Mononuclear cell (primary cell): ENCODE results near the gene LPO. TPM values are rescaled to one million over a fixed set of nuclear protein-coding genes. Genes with fewer than 3 reads are reported as not detected.

Experiments used
- H3K27me3 ChIP-seq: 2 replicates; pipeline ENCODE4 v1.6.0; 2011; ENCODE audit warnings: low read length, control low read depth; ENCODE audit not compliant: insufficient read depth
- H3K4me1 ChIP-seq: 2 replicates; pipeline ENCODE4 v1.5.1; 2011; ENCODE audit warnings: mild to moderate bottlenecking, low read length, control low read depth; ENCODE audit not compliant: insufficient read depth
- H3K4me3 ChIP-seq: 2 replicates; pipeline ENCODE4 v1.5.1; 2011; ENCODE audit warnings: mild to moderate bottlenecking, low read length, moderate library complexity
- H3K9me3 ChIP-seq: 2 replicates; pipeline ENCODE4 v1.5.1; 2011; ENCODE audit warnings: low read depth, mild to moderate bottlenecking, control low read depth, low read length
- total RNA-seq: library from RNA; depleted of rRNA; stranded (reverse); fragments of >200 nt; gene quantifications from one replicate; pipeline ENCODE4 v1.2.3, GENCODE V29; 2012

Gene LPO
- total RNA-seq, 1 donor = not detected

GRCh38 chr17:58265271-58265670, 26.9 kb downstream of the LPO start:
- H3K9me3 ChIP-seq = no peaks in the 10 kb centered on the region
- peaks cover 35% of the 10 kb centered on the region for H3K27me3 ChIP-seq
- peaks cover 4% of the 10 kb centered on the region for H3K4me1 ChIP-seq
- H3K4me3 ChIP-seq = no peak overlapping the region

GRCh38 chr17:58265902-58266875, 27.8 kb downstream of the LPO start:
- Histone ChIP-seq H3K27me3 (peaks cover 26% of the 10 kb centered on the region), H3K4me1 (peaks cover 9% of the 10 kb centered on the region), H3K4me3 (no peak overlapping the region), H3K9me3 (no peaks in the 10 kb centered on the region)

DNA sequence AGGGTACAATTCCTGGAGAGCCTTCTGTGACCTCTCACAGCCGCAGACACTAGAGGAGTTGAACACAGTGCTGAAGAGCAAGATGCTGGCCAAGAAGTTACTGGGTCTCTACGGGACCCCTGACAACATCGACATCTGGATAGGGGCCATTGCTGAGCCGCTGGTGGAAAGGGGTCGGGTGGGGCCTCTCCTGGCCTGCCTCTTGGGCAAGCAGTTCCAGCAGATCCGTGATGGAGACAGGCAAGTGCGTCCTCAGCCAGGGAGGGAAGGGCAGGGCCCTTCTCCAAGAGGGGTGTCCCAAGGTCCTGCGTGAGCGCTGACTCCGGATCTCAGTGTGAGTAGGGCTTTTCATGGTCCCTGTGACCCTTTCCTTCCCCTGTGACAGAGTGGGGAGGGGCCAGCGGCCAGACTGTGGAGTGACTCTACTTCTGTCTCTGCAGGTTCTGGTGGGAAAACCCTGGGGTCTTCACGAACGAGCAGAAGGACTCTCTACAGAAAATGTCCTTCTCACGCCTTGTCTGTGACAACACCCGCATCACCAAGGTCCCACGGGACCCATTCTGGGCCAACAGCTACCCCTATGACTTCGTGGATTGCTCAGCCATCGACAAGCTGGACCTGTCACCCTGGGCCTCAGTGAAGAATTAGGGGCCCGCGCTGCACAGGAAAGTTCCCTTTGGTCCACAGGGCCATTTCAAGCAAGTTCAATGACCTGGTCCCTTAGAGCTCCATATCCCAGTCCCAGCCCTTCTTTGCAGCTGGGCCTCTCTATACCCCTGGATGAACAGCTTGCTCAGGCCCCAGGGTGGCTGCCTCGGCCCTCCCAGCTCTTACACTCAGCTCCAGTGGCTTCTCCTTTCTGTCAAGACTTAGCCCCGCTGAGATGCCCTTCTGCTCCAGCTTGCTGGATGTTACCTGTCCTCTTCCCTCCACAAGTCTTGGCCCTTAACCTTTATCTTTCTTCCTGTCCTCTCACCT, 29.3 kb downstream of the LPO start:
- Histone ChIP-seq H3K4me3 (no peak overlapping the region), H3K27me3 (peaks cover 12% of the 10 kb centered on the region)

DNA sequence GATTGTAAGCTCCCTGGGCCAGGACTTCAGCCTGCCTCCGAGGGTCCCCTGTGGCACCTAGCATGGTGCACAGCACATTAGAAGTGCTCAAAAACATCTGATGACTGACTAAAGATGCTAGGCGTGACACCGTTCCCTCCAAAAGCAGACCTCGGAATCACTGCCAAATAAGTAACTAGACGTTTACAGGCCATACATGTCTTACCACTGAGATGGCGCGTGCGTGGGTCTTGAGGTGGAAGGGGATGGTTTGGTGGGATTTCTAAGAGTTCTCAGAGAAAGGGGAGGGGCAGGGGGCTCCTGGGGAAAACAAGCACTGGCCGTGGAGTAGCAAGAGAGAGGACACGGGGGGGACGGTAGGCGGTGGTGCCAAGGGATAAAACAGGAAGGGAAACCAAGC, 29.9 kb downstream of the LPO start:
- Histone ChIP-seq H3K4me3 (no peak overlapping the region), H3K27me3 (peaks cover 5% of the 10 kb centered on the region), H3K4me1 (peaks cover 15% of the 10 kb centered on the region), H3K9me3 (no peaks in the 10 kb centered on the region)

More for the DNA sequence above, 29.3 kb downstream of the LPO start:
- Histone ChIP-seq H3K4me1 (peaks cover 9% of the 10 kb centered on the region), H3K9me3 (no peaks in the 10 kb centered on the region)

DNA sequence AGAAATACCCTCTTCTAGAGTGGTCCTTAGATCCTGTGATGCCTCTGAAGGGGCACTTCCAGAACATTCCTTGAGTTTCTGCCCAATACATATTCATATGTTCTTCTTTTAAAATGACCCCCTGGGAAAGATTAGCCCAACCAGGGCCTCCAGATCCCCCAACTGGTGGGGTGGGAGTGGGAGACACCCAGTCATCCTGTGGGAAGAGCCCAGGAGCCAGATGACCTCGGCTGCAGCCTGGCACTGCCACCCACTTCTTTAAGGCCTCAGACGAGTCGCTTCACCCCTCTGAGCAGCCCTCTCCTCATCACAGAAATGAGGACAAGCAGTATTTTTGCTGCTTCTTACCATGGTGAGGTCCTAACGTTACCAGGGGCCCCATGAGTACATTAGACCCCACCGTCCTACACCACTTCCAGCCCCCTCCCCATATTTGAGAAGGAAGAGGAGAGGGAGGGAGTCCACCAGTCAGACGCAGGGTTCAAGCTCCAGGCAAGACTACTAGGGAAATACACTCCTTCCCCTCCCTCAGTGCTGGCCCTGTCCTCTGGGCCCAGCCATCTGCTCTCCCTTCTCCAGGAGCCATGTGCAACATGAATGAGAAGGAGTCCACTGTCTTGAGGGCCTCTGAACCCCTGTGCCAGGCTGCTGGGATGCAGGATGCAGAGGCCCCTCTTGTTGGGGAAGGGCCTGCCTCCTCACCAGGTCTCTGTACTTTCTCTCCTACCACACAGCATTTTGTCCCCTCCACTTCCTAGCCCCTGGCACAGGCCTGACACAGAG, 30.6 kb downstream of the LPO start:
- Histone ChIP-seq H3K4me3 (no peak overlapping the region), H3K9me3 (no peaks in the 10 kb centered on the region), H3K27me3 (no peaks in the 10 kb centered on the region), H3K4me1 (peaks cover 18% of the 10 kb centered on the region)

DNA sequence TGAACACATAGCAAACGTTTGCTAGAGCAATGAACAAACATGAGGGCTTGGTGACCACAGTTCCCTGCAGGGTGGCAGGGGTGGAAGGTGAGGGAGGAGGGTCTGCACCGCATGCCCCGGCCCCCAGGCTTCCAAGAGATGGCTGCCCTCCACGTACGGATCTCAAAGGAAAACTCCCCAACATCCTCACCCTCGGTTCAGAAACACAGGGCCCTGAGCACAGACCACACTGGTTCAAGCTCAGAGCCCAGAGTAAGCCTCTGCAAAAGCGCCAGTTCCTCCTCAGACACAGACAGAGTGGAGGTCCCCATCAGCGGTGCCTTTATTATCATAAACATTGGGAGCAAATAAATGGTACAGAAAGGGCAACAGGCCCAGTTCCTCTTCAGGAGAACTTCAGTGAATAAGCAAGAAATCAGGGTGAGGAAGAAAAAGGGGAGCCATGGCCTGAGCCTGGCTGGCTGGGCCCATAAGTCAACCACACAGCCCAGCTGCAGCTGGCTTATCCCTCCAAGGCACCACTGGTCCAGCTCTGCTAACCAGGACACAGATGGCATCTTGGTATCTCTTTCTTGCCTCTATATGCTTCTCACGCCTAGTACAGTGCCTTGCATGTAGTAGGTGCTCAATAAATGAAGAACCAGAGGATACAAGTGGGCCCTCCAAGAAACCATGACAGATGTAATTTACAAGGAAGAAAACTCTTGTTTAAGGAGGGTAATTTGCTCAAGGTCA, 31.3 kb downstream of the LPO start:
- Histone ChIP-seq H3K4me3 (no peak overlapping the region), H3K4me1 (peaks cover 18% of the 10 kb centered on the region), H3K27me3 (no peaks in the 10 kb centered on the region), H3K9me3 (no peaks in the 10 kb centered on the region)

GRCh38 chr17:58270476-58271215, 32.3 kb downstream of the LPO start:
- Histone ChIP-seq H3K4me3 (no peak overlapping the region), H3K27me3 (no peaks in the 10 kb centered on the region), H3K9me3 (no peaks in the 10 kb centered on the region), H3K4me1 (peaks cover 23% of the 10 kb centered on the region)

GRCh38 chr17:58271216-58271931, 33.0 kb downstream of the LPO start:
- peaks cover 31% of the 10 kb centered on the region for H3K4me1 ChIP-seq
- H3K4me3 ChIP-seq = no peak overlapping the region
- no peaks in the 10 kb centered on the region for H3K27me3 ChIP-seq
- H3K9me3 ChIP-seq = no peaks in the 10 kb centered on the region

DNA sequence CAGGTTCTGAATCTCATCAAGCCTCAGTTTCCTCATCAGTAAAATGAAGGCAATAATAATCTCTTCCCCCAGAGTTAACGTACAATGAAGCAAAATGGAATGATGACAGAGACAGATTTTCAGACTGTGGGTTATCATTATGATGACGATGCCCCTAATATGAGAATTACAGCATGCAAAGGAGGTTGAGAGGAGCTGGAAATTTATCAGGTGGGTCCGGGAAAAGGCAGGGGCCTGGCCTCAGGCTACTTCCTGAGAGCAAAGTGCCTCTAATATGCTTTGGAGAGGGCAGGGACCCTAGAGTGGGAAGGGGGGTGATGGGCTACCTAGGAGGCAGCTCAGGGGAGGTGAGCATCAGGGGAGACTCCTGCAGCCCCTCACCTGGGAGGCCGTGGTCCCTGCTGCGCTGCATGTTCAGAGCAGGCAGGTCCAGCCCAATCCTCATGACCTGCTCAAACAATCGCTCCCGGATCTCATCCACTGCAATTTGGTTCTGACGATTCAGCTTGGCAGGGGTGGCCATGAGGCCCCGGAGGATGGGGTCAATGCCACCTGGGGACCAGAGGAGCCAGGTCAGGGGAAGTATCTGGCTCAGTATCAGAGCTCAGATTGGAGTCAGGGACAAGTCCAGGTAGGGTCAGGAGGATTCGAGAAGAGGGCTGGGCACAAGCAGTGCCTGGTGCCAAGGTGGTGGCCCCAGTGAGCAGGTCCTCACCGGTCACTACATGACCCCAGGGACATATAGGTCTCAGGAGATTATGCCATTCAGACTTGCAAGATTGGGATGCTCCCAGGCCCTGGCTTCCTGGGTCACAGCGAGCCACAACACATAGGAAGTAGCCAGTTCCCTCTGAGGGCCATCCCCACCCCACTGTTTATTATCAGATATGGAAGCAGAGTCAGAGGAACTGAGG, 34.2 kb downstream of the LPO start:
- no peaks in the 10 kb centered on the region for H3K27me3 ChIP-seq
- H3K4me1 ChIP-seq = peaks cover 41% of the 10 kb centered on the region
- no peaks in the 10 kb centered on the region for H3K9me3 ChIP-seq
- no peak overlapping the region for H3K4me3 ChIP-seq

DNA sequence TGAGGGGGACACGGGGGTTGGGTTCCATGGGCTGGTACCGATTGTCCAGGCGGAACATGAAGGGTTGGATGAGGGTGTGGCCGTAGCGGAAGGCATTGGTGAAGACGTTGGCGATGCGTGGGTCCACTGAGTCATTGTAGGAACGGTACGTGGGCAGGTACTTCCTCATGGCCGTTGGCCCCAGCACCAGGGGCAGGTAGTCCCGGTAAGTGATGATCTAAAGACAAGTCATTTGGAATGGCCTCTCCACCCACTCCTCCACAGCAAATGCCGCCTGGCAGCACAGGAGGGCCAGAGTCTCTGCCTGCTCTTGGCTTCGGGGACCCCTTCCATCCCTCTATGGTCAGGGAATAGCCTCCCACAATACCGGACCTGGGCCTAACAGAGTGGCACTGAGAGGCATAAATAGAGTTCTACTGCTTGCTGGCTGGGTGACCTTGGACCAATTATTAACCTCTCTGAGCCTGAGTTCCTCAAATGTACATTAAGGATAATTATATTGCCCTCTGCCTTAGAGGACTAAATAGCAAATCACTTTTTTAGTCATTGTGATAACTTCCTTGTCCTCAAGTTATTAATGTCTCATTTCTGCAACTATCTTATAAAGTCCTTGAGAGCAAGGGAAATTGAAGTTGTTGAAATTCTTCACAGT, 35.2 kb downstream of the LPO start:
- H3K27me3 ChIP-seq = no peaks in the 10 kb centered on the region
- no peak overlapping the region for H3K4me3 ChIP-seq
- no peaks in the 10 kb centered on the region for H3K9me3 ChIP-seq
- peaks cover 51% of the 10 kb centered on the region for H3K4me1 ChIP-seq

GRCh38 chr17:58275417-58275816, 37.0 kb downstream of the LPO start:
- no peaks in the 10 kb centered on the region for H3K9me3 ChIP-seq
- no peak overlapping the region for H3K4me3 ChIP-seq
- H3K27me3 ChIP-seq = no peaks in the 10 kb centered on the region
- peaks cover 63% of the 10 kb centered on the region for H3K4me1 ChIP-seq

DNA sequence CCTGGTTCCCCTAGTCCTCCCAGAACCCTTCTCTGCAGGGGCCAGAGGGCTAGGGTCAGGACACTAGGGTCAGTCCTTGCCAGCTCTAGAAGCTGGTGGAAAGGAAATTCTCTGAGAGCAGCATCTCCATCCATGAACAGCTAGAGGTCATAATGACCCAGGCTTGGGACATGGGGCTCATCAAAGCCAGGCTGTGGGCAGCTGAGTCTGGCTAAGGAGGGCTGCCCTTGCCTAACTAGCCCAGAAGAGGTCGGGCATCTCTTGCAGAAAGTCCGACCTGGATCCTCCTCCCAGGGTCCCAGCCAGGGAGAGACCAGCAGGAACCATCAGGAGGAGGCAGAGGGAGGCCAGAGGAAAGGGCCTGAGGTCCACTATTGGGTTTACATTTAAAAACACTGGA, 38.0 kb downstream of the LPO start:
- no peak overlapping the region for H3K4me3 ChIP-seq
- H3K9me3 ChIP-seq = no peaks in the 10 kb centered on the region
- H3K4me1 ChIP-seq = peaks cover 66% of the 10 kb centered on the region
- H3K27me3 ChIP-seq = no peaks in the 10 kb centered on the region
